GM21360 (cell line): ENCODE data around the gene CSMD2.

Experiments used
- ATAC-seq: cut with Tn5 transposase; IDR thresholded peaks from one replicate; pipeline ENCODE4 v1.9.1; 2021; ENCODE audit warnings: mild to moderate bottlenecking, moderate library complexity; ENCODE audit not compliant: unreplicated experiment

The CSMD2 gene

DNA sequence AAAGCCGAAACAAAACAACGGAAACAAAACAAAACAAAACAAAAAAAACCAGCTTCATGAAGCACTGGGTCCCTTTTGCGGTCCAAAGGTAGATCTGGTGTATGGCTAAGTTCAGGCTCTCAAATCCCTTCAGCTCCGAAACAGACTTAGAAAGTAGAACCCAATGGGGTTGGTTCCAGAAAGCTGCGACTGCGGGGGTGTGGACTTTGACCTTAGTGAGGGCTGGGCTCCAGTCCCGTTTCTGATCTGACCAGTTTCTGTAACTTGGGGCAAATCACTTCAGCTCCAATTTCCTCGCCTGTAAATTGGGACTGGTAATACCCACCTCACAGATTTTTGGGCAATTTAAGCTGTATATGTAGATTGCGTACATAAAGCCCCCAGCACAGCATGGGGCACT lies 587.4 kb downstream of the CSMD2 start:
- ATAC-seq = no peak

- no peak for ATAC-seq
Observed at GRCh38 chr1:33576821-33577599, 588.0 kb downstream of the CSMD2 start.

- ATAC-seq = no peak
Observed at GRCh38 chr1:33575324-33575879, 589.6 kb downstream of the CSMD2 start.

DNA sequence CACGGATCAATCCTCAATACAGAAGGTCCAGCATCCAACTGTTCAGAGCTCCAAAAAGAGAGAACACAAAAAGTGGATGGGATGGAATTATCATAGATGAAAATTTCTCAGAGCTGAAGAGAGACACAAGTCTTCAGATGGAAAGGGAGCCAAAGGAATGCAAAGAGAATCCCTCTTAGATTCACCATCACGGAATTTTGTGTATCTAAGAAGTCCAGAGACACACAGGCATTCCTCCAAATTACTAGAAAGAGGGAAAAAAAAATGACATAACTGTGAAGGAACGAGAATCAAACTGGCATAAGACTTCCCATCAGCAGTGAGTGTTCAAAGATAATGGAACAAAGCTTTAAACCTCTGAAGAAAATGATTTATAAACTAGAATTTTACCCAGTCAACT lies 591.4 kb downstream of the CSMD2 start:
- no peak for ATAC-seq

- ATAC-seq = no peak
Observed at GRCh38 chr1:33572387-33572786, 592.6 kb downstream of the CSMD2 start.

DNA sequence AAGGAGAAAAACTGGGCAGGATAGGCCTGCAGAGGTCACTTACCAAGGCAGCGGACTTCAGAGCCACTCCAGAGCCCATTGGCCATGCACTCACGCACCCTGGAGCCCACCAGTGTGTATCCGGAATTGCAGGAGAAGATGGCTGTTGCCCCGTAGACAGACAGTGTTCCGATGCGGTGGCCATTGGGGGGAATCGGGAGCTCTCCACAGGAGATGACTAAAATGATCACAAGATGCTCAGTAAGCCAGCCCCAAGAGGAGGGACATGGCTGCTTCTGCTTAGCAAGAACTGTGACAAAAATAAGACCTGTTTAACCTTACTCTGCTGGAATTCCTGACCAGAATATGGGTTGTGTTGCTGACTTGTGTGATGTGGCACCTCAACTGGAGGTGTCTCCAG lies 595.7 kb downstream of the CSMD2 start:
- ATAC-seq = no peak

GRCh38 chr1:33563699-33564098 lies 601.3 kb downstream of the CSMD2 start:
- no peak for ATAC-seq

DNA sequence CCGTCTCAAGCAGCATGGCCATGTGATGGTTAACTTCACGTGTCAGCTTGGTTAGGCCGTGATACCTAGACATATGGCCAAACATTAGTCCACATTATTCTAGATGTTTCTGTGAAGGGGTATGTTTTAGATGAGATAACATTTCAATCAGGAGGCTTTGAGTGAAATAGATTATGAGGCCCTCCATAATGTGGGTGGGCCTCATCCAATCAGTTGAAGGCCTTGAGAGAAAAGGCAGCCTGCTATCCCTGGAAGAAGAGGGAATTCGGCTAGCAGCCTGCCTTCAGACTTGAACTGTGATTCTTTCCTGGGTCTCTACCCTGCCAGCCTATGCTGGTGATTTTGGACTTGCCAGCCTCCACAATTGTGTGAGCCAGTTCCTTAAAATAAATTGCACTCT lies 602.5 kb downstream of the CSMD2 start:
- ATAC-seq = no peak

DNA sequence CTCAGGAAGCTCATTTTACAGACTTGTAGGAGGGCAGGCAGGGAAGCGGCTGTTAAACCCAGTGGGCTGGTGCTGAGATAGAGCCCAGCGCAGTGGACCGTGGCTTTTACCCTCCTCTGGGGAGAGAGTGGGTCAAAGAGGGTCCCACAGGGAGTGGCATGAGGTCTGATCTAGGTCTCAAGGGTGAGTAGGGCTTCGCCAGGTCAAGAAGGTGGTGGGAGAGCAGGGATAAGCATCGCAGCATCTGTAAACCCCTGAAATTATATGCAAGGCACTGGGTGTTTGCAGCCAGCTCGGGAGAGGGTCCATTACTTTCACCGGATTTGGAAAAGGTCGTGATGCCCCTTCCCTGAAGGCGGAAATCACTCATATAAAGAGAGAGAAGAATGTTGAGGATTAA lies 603.5 kb downstream of the CSMD2 start:
- ATAC-seq = no peak

GRCh38 chr1:33560680-33561079 lies 604.4 kb downstream of the CSMD2 start:
- ATAC-seq = no peak

- no peak for ATAC-seq
Observed at GRCh38 chr1:33548721-33549120, 616.3 kb downstream of the CSMD2 start.

GRCh38 chr1:33548319-33548718 lies 616.7 kb downstream of the CSMD2 start:
- ATAC-seq = no peak

DNA sequence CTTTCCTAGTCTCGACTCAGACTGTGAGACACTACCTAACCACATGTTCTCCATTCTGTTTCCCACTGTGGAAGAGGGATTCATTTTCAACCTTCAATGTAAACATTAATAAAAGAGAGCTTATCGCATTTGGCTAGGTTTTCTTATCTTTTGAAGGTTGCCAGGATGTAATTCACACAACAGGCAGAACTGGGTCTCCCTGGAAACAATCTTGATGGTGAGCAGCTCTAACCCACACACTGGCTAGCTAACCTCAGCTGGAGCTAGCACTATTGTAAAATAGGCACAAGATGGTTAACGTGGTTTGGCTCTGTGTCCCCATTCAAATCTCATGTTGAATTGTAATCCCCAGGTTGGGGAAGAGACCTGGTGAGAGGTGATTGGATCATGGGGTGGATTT lies 617.5 kb downstream of the CSMD2 start:
- no peak for ATAC-seq

DNA sequence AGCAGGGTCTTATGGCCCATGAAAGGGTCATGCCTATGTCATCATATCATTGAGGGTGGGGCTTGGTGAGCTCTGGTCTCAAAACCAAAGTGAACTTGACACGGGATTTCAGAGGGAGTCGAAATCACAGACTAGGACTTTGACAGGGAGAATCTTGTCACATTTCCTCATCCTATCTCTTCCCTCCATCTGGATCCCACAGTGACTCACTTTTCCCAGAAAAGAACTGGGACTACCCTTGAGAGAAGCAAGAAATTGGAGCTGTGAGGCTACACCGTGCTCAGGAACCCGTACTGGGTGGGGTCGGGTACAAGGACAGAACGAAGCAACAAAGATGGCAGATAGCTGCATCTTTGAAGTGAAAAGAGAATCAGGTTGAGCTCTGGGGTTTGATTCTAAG lies 623.1 kb downstream of the CSMD2 start:
- no peak for ATAC-seq

DNA sequence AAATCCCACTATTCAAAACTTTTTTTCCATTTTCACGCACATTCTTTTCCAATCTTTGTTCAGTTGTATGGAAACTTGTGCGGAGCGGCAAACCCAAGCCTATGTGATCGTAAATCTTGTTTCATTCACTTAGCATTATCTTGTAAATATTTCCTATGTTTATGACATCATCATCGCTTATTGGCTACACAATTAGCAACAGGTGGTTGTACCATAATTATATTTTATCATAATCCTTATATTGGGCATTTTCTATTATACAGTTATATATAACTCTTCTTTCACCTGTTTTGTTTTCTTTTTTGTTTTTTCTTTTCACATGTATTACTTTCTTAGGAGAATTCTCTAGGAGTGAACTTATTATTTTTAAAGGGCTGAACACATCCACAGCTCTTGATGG lies 627.1 kb downstream of the CSMD2 start:
- no peak for ATAC-seq

DNA sequence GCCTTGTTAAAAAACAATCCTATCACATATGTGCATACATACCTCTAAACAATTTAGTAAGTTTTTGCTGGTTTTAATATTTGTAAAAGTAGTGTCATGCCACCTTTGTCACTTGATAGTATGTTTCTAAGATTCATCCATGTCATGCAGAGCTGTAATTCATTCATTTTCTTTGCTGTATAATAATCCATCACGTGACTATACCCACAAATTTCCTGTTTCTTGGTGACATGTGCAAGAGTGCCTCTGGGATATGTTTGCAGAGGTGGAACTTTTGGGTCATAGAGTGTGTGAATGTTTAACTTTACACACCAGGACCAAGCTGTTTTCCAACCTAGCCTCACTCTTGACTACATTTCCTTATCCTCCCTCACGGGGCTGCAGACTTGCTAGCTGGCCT lies 629.7 kb downstream of the CSMD2 start:
- no peak for ATAC-seq

GRCh38 chr1:33532936-33533335 lies 632.1 kb downstream of the CSMD2 start:
- no peak for ATAC-seq

- ATAC-seq = no peak
Observed at GRCh38 chr1:33532250-33532649, 632.8 kb downstream of the CSMD2 start.

DNA sequence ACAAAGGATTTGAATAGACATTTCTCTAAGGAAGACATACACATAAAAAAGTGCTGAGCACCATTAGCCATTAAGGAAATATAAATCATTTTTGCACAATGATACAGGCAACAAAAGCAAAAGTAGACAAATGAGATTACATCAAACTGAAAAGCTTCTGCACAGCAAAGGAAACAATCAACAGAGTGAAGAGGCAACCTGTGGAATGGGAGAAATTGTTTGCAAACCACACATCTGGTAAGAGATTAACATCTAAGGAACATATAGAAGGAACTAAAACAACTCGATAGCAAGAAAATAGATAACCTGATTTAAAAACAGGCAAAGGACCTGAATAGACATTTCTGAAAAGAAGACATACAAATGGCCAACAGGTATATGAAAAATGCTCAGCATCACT lies 635.1 kb downstream of the CSMD2 start:
- no peak for ATAC-seq

DNA sequence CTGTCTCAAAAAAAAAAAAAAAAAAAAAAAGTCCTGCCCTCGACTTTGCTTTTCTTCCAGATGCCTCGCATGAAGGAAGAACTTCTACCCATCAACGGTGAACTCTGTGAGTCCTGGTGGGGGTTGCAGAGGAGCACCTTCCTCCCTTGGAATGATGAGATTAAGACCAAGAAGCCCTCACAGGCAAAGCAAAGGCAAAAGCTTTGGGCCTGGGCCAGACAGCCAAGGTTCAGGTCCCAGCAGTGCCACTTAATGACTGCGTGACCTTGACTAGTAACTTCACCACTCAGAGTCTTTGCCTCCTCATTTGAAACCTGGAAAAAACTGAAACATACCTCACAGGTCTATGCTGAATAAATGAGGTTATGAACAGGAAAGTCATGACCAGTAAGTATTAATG lies 637.1 kb downstream of the CSMD2 start:
- ATAC-seq = no peak

- ATAC-seq = no peak
Observed at GRCh38 chr1:33524586-33524985, 640.4 kb downstream of the CSMD2 start.

GRCh38 chr1:33519240-33519884 lies 645.7 kb downstream of the CSMD2 start:
- no peak for ATAC-seq
